Stomach smooth muscle (tissue), 2 donors: ENCODE results near the gene GOLGA1.
A peak's percentile ranks its signal among the peaks of the same experiment; 100 is the strongest.

ENCODE experiments used
- H3K27ac ChIP-seq: one replicate; pipeline ENCODE4 v1.7.0; 2013; ENCODE audit warnings: mild to moderate bottlenecking, low read length, inconsistent platforms
- H3K27me3 ChIP-seq, 2 donors: one replicate each; pipeline ENCODE4 v1.7.0; 2013; ENCODE audit warnings: low read length in 2 of 2; ENCODE audit not compliant: insufficient read depth in 2 of 2, control insufficient read depth in 1 of 2
- H3K36me3 ChIP-seq, 2 donors: one replicate each; pipeline ENCODE4 v1.7.0; 2013; ENCODE audit warnings: low read length in 2 of 2; ENCODE audit not compliant: control insufficient read depth in 2 of 2, insufficient read depth in 2 of 2
- H3K4me1 ChIP-seq: one replicate; pipeline ENCODE4 v1.7.0; 2013; ENCODE audit warnings: low read length; ENCODE audit not compliant: control insufficient read depth, insufficient read depth
- H3K4me3 ChIP-seq, 2 donors: one replicate each; pipeline ENCODE4 v1.7.0; 2013; ENCODE audit warnings: low read length in 2 of 2
- H3K9ac ChIP-seq, 2 donors: one replicate each; pipeline ENCODE4 v1.7.0; 2013; ENCODE audit warnings: low read length in 2 of 2, mild to moderate bottlenecking in 1 of 2
- H3K9me3 ChIP-seq, 2 donors: one replicate each; pipeline ENCODE4 v1.7.0; 2013; ENCODE audit warnings: low read length in 2 of 2; ENCODE audit not compliant: control insufficient read depth in 2 of 2
- donor health status: healthy.
- donor health status: Pancreatic carcinoma.

Gene GOLGA1

GRCh38 chr9:124884376-124884775 is 56.5 kb downstream of the GOLGA1 start:
- Histone ChIP-seq H3K27ac (no peak overlapping the region), H3K27me3 (no peaks in the 10 kb centered on the region), H3K4me3 (no peak overlapping the region), H3K9me3 (no peaks in the 10 kb centered on the region), H3K9ac (no peak overlapping the region), H3K4me1 (no peaks in the 10 kb centered on the region), H3K36me3 (peaks cover 51 to 74% of the 10 kb centered on the region in 2 donors)

- no peaks in the 10 kb centered on the region for H3K9me3 ChIP-seq
- no peaks in the 10 kb centered on the region for H3K4me1 ChIP-seq
- H3K36me3 ChIP-seq = peaks cover 57 to 70% of the 10 kb centered on the region in 2 donors
- no peak overlapping the region for H3K4me3 ChIP-seq
- no peaks in the 10 kb centered on the region for H3K27me3 ChIP-seq
- no peak overlapping the region for H3K9ac ChIP-seq
- no peak overlapping the region for H3K27ac ChIP-seq
Observed at GRCh38 chr9:124882231-124882630, 58.7 kb downstream of the GOLGA1 start.

GRCh38 chr9:124881138-124881743 is 59.6 kb downstream of the GOLGA1 start:
- H3K36me3 ChIP-seq = peaks cover 58 to 69% of the 10 kb centered on the region in 2 donors
- H3K4me1 ChIP-seq = no peaks in the 10 kb centered on the region
- no peaks in the 10 kb centered on the region for H3K27me3 ChIP-seq
- no peaks in the 10 kb centered on the region for H3K9me3 ChIP-seq
- no peak overlapping the region for H3K4me3 ChIP-seq
- no peak overlapping the region for H3K9ac ChIP-seq
- no peak overlapping the region for H3K27ac ChIP-seq

- H3K27ac ChIP-seq = no peak overlapping the region
- H3K4me1 ChIP-seq = no peaks in the 10 kb centered on the region
- no peaks in the 10 kb centered on the region for H3K9me3 ChIP-seq
- H3K9ac ChIP-seq = no peak overlapping the region
- H3K27me3 ChIP-seq = no peaks in the 10 kb centered on the region
- H3K36me3 ChIP-seq = peaks cover 61 to 67% of the 10 kb centered on the region in 2 donors
- H3K4me3 ChIP-seq = no peak overlapping the region
Observed at GRCh38 chr9:124880501-124880900, 60.4 kb downstream of the GOLGA1 start.

GRCh38 chr9:124879226-124879625 is 61.7 kb downstream of the GOLGA1 start:
- no peak overlapping the region for H3K4me3 ChIP-seq
- H3K9me3 ChIP-seq = no peaks in the 10 kb centered on the region
- H3K27ac ChIP-seq = no peak overlapping the region
- H3K36me3 ChIP-seq = peaks cover 64 to 69% of the 10 kb centered on the region in 2 donors
- H3K4me1 ChIP-seq = no peaks in the 10 kb centered on the region
- no peaks in the 10 kb centered on the region for H3K27me3 ChIP-seq
- no peak overlapping the region for H3K9ac ChIP-seq

GRCh38 chr9:124878518-124878917 is 62.4 kb downstream of the GOLGA1 start:
- Histone ChIP-seq H3K4me1 (peaks cover under 1% of the 10 kb centered on the region), H3K27me3 (no peaks in the 10 kb centered on the region), H3K27ac (no peak overlapping the region), H3K9ac (no peak overlapping the region), H3K4me3 (no peak overlapping the region), H3K36me3 (peaks cover 64 to 74% of the 10 kb centered on the region in 2 donors), H3K9me3 (no peaks in the 10 kb centered on the region)

- no peak overlapping the region for H3K4me3 ChIP-seq
- H3K27ac ChIP-seq = no peak overlapping the region
- H3K9me3 ChIP-seq = no peaks in the 10 kb centered on the region
- peaks cover 6% of the 10 kb centered on the region for H3K4me1 ChIP-seq
- no peak overlapping the region for H3K9ac ChIP-seq
- peaks cover 64 to 76% of the 10 kb centered on the region in 2 donors for H3K36me3 ChIP-seq
- no peaks in the 10 kb centered on the region for H3K27me3 ChIP-seq
Observed at GRCh38 chr9:124878021-124878420, 62.9 kb downstream of the GOLGA1 start.

- peaks cover 13% of the 10 kb centered on the region for H3K4me1 ChIP-seq
- no peak overlapping the region for H3K27ac ChIP-seq
- H3K9me3 ChIP-seq = no peaks in the 10 kb centered on the region
- no peaks in the 10 kb centered on the region for H3K27me3 ChIP-seq
- H3K36me3 ChIP-seq = peaks cover 63 to 71% of the 10 kb centered on the region in 2 donors
- H3K9ac ChIP-seq = no peak overlapping the region
- no peak overlapping the region for H3K4me3 ChIP-seq
Observed at GRCh38 chr9:124877021-124877782, 63.7 kb downstream of the GOLGA1 start.

- Histone ChIP-seq H3K27ac (no peak overlapping the region), H3K36me3 (peaks cover 48 to 54% of the 10 kb centered on the region in 2 donors), H3K27me3 (no peaks in the 10 kb centered on the region), H3K4me1 (peaks cover 29% of the 10 kb centered on the region), H3K4me3 (no peak overlapping the region), H3K9me3 (no peaks in the 10 kb centered on the region), H3K9ac (no peak overlapping the region)
Observed at GRCh38 chr9:124875501-124875900, 65.4 kb downstream of the GOLGA1 start.

GRCh38 chr9:124873664-124874063 is 67.2 kb downstream of the GOLGA1 start:
- H3K27me3 ChIP-seq = no peaks in the 10 kb centered on the region
- no peak overlapping the region for H3K4me3 ChIP-seq
- no peaks in the 10 kb centered on the region for H3K9me3 ChIP-seq
- no peak overlapping the region for H3K27ac ChIP-seq
- H3K36me3 ChIP-seq = peaks cover 36 to 40% of the 10 kb centered on the region in 2 donors
- no peak overlapping the region for H3K9ac ChIP-seq
- H3K4me1 ChIP-seq = peaks cover 40% of the 10 kb centered on the region

GRCh38 chr9:124871156-124871561 is 69.7 kb downstream of the GOLGA1 start:
- Histone ChIP-seq H3K27ac (peak overlapping the region; percentile 95), H3K27me3 (no peaks in the 10 kb centered on the region), H3K4me3 (peak overlapping the region in 1 of 2 donors; percentile 91), H3K4me1 (peaks cover 47% of the 10 kb centered on the region), H3K36me3 (peaks cover 15 to 21% of the 10 kb centered on the region in 2 donors), H3K9ac (peak overlapping the region; percentile 56 to 84), H3K9me3 (no peaks in the 10 kb centered on the region)
